ENCODE data around the gene GID8. TPM values are rescaled to one million over a fixed set of nuclear protein-coding genes. Genes with fewer than 3 reads are reported as not detected.
A peak's percentile ranks its signal among the peaks of the same experiment; 100 is the strongest.

Gene GID8
- total RNA-seq, 1 donor from 2014 or later = 26.2 TPM

DNA sequence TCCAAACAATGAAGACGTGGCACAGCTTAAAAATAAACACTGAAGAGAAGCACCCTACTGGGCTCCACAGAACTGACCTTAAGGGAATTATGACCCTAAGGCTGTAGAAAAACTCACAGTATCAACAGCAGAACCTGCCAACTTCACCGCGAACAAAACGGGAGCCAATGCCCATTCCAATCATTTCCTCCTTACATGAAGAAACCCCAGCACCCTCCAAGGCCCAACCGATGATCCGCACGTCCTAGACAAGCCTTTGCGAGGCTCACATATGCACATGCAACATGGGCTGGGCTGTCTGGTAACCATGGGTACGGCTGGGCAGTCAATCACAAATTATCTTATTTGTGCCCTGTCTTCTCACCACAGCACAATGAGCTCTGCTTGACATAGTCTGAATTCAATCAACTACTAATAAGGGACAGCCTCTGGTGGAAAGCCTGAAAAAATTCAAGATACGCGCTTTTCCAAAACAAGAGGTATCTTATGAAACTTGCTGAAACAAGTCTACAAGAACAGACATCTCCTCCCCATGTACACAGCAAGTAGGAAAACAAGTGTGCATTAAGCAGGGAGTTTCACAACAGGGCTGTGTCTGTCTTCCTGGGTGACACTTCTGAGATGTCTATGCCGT, 13.4 kb upstream of the GID8 start:
- DNase-seq (peak; percentile 38), ATAC-seq (no peak)
- Histone ChIP-seq H3K9me3 (no peaks in the 10 kb centered on the region), H3K27ac (peak overlapping the region; percentile 98), H3K4me3 (peak overlapping the region; percentile 98), H3K4me1 (peaks cover 82% of the 10 kb centered on the region), H3K36me3 (no peaks in the 10 kb centered on the region), H3K27me3 (ENCODE audit: low read depth) (no peaks in the 10 kb centered on the region)
- TF ChIP-seq CTCF (IDR thresholded peaks at IDR 0.05) = no peak
- intact Hi-C loops (cut with DNase I) = no loop called here

GRCh38 chr20:62925076-62925419, 12.9 kb upstream of the GID8 start:
- H3K4me1 ChIP-seq = peaks cover 82% of the 10 kb centered on the region
- TF ChIP-seq CTCF (IDR thresholded peaks at IDR 0.05) = no peak

GRCh38 chr20:62925420-62926228, 12.3 kb upstream of the GID8 start:
- Histone ChIP-seq H3K36me3 (no peaks in the 10 kb centered on the region), H3K27ac (peak overlapping the region; percentile 98), H3K4me1 (peaks cover 80% of the 10 kb centered on the region), H3K4me3 (peak overlapping the region; percentile 98), H3K9me3 (no peaks in the 10 kb centered on the region), H3K27me3 (ENCODE audit: low read depth) (no peaks in the 10 kb centered on the region)
- intact Hi-C loops (cut with DNase I) = no loop called here
- DNase-seq (no peak), ATAC-seq (peak; percentile 7 to 31)
- no peak for TF ChIP-seq CTCF (IDR thresholded peaks at IDR 0.05)

More at GRCh38 chr20:62925076-62925419, 12.9 kb upstream of the GID8 start:
- Histone ChIP-seq H3K27ac (peak overlapping the region; percentile 98), H3K9me3 (no peaks in the 10 kb centered on the region), H3K4me3 (peak overlapping the region; percentile 98), H3K27me3 (ENCODE audit: low read depth) (no peaks in the 10 kb centered on the region), H3K36me3 (no peaks in the 10 kb centered on the region)
- no peak for ATAC-seq
- DNase-seq = no peak
- intact Hi-C loops (cut with DNase I) = no loop called here

- intact Hi-C loops (cut with DNase I) = no loop called here
These were observed 11.5 kb upstream of the GID8 start, which contains the start of gene DIDO1 for GRCh38 chr20:62926229-62927127. Gene DIDO1 (minus strand): TSS chr20:62926505.

More at GRCh38 chr20:62926229-62927127, 11.5 kb upstream of the GID8 start, which contains the start of gene DIDO1:
- ATAC-seq (peak; percentile 91 to 94), DNase-seq (peak; percentile 93)
- H3K27ac ChIP-seq = peak within 1 kb of the TSS; percentile 98
- H3K27me3 ChIP-seq (ENCODE audit: low read depth) = no peaks in the 10 kb centered on the region
- no peaks in the 10 kb centered on the region for H3K9me3 ChIP-seq
- peak; percentile 85 for TF ChIP-seq CTCF (IDR thresholded peaks at IDR 0.05)
- peaks cover 71% of the 10 kb centered on the region for H3K4me1 ChIP-seq
- peak within 1 kb of the TSS; percentile 98 for H3K4me3 ChIP-seq
- H3K36me3 ChIP-seq = no peaks in the 10 kb centered on the region
